Mononuclear cell (primary cell): ENCODE results near the gene PHYKPL. TPM values are rescaled to one million over a fixed set of nuclear protein-coding genes. Genes with fewer than 3 reads are reported as not detected.
A peak's percentile ranks its signal among the peaks of the same experiment; 100 is the strongest.

Experiments
- H3K27me3 ChIP-seq: 2 replicates; pipeline ENCODE4 v1.6.0; 2011; ENCODE audit warnings: low read length, control low read depth; ENCODE audit not compliant: insufficient read depth
- H3K4me1 ChIP-seq: 2 replicates; pipeline ENCODE4 v1.5.1; 2011; ENCODE audit warnings: mild to moderate bottlenecking, low read length, control low read depth; ENCODE audit not compliant: insufficient read depth
- H3K4me3 ChIP-seq: 2 replicates; pipeline ENCODE4 v1.5.1; 2011; ENCODE audit warnings: mild to moderate bottlenecking, low read length, moderate library complexity
- H3K9me3 ChIP-seq: 2 replicates; pipeline ENCODE4 v1.5.1; 2011; ENCODE audit warnings: low read depth, mild to moderate bottlenecking, control low read depth, low read length
- total RNA-seq: library from RNA; depleted of rRNA; stranded (reverse); fragments of >200 nt; gene quantifications from one replicate; pipeline ENCODE4 v1.2.3, GENCODE V29; 2012

The PHYKPL gene
- 38.4 TPM for total RNA-seq

GRCh38 chr5:178232124-178232919 lies at the start of gene PHYKPL:
PHYKPL (minus strand) TSS chr5:178232802; CDS start chr5:178232550, 252 bp downstream.
- Histone ChIP-seq H3K4me3 (peak within 1 kb of the TSS; percentile 74), H3K27me3 (no peaks in the 10 kb centered on the region), H3K4me1 (peaks cover 63% of the 10 kb centered on the region)

GRCh38 chr5:178282391-178282790 lies 49.8 kb upstream of the PHYKPL start:
- no peaks in the 10 kb centered on the region for H3K27me3 ChIP-seq
- H3K9me3 ChIP-seq = no peaks in the 10 kb centered on the region
- H3K4me3 ChIP-seq = no peak overlapping the region
- peaks cover 6% of the 10 kb centered on the region for H3K4me1 ChIP-seq

More at GRCh38 chr5:178232124-178232919, at the start of gene PHYKPL:
- H3K9me3 ChIP-seq = no peaks in the 10 kb centered on the region

- H3K4me1 ChIP-seq = peaks cover 6% of the 10 kb centered on the region
- H3K4me3 ChIP-seq = no peak overlapping the region
- H3K27me3 ChIP-seq = no peaks in the 10 kb centered on the region
- no peaks in the 10 kb centered on the region for H3K9me3 ChIP-seq
Observed at GRCh38 chr5:178281331-178281730, 48.7 kb upstream of the PHYKPL start.

GRCh38 chr5:178280631-178281030 lies 48.0 kb upstream of the PHYKPL start:
- Histone ChIP-seq H3K4me3 (no peak overlapping the region), H3K27me3 (no peaks in the 10 kb centered on the region), H3K4me1 (peaks cover 6% of the 10 kb centered on the region), H3K9me3 (no peaks in the 10 kb centered on the region)

- Histone ChIP-seq H3K4me3 (no peak overlapping the region), H3K27me3 (no peaks in the 10 kb centered on the region), H3K9me3 (no peaks in the 10 kb centered on the region), H3K4me1 (peaks cover 6% of the 10 kb centered on the region)
Observed at GRCh38 chr5:178279723-178280438, 47.3 kb upstream of the PHYKPL start.

- no peaks in the 10 kb centered on the region for H3K27me3 ChIP-seq
- no peak overlapping the region for H3K4me3 ChIP-seq
- peaks cover 6% of the 10 kb centered on the region for H3K4me1 ChIP-seq
- no peaks in the 10 kb centered on the region for H3K9me3 ChIP-seq
Observed at GRCh38 chr5:178279026-178279722, 46.6 kb upstream of the PHYKPL start.

GRCh38 chr5:178278358-178279023 lies 45.9 kb upstream of the PHYKPL start:
- Histone ChIP-seq H3K9me3 (no peaks in the 10 kb centered on the region), H3K27me3 (no peaks in the 10 kb centered on the region), H3K4me1 (peaks cover 6% of the 10 kb centered on the region), H3K4me3 (no peak overlapping the region)

GRCh38 chr5:178277866-178278265 lies 45.3 kb upstream of the PHYKPL start:
- Histone ChIP-seq H3K9me3 (no peaks in the 10 kb centered on the region), H3K27me3 (no peaks in the 10 kb centered on the region), H3K4me3 (no peak overlapping the region), H3K4me1 (peaks cover 6% of the 10 kb centered on the region)

GRCh38 chr5:178277346-178277745 lies 44.7 kb upstream of the PHYKPL start:
- Histone ChIP-seq H3K9me3 (no peaks in the 10 kb centered on the region), H3K4me1 (peaks cover 6% of the 10 kb centered on the region), H3K27me3 (no peaks in the 10 kb centered on the region), H3K4me3 (no peak overlapping the region)

- Histone ChIP-seq H3K4me1 (peaks cover 3% of the 10 kb centered on the region), H3K27me3 (no peaks in the 10 kb centered on the region), H3K9me3 (no peaks in the 10 kb centered on the region), H3K4me3 (no peak overlapping the region)
Observed at GRCh38 chr5:178274781-178275537, 42.4 kb upstream of the PHYKPL start.

GRCh38 chr5:178273665-178274541 lies 41.3 kb upstream of the PHYKPL start:
- Histone ChIP-seq H3K9me3 (no peaks in the 10 kb centered on the region), H3K4me1 (no peaks in the 10 kb centered on the region)

GRCh38 chr5:178273041-178273440 lies 40.4 kb upstream of the PHYKPL start:
- H3K27me3 ChIP-seq = no peaks in the 10 kb centered on the region
- no peaks in the 10 kb centered on the region for H3K4me1 ChIP-seq
- H3K4me3 ChIP-seq = no peak overlapping the region
- no peaks in the 10 kb centered on the region for H3K9me3 ChIP-seq

More at GRCh38 chr5:178273665-178274541, 41.3 kb upstream of the PHYKPL start:
- H3K4me3 ChIP-seq = no peak overlapping the region
- H3K27me3 ChIP-seq = no peaks in the 10 kb centered on the region

GRCh38 chr5:178272591-178272990 lies 40.0 kb upstream of the PHYKPL start:
- H3K9me3 ChIP-seq = no peaks in the 10 kb centered on the region
- no peaks in the 10 kb centered on the region for H3K4me1 ChIP-seq
- no peak overlapping the region for H3K4me3 ChIP-seq
- H3K27me3 ChIP-seq = no peaks in the 10 kb centered on the region
